GM21786 (cell line): ENCODE results near the gene HBZ.
"Not testable (repeated sequence)": the region's sequence is repeated elsewhere in the genome, so short reads cannot be mapped to it uniquely, and the experiment has no call there.

Source experiments
- ATAC-seq: cut with Tn5 transposase; IDR thresholded peaks from one replicate; pipeline ENCODE4 v1.9.1; 2021; ENCODE audit not compliant: unreplicated experiment

Gene HBZ

DNA sequence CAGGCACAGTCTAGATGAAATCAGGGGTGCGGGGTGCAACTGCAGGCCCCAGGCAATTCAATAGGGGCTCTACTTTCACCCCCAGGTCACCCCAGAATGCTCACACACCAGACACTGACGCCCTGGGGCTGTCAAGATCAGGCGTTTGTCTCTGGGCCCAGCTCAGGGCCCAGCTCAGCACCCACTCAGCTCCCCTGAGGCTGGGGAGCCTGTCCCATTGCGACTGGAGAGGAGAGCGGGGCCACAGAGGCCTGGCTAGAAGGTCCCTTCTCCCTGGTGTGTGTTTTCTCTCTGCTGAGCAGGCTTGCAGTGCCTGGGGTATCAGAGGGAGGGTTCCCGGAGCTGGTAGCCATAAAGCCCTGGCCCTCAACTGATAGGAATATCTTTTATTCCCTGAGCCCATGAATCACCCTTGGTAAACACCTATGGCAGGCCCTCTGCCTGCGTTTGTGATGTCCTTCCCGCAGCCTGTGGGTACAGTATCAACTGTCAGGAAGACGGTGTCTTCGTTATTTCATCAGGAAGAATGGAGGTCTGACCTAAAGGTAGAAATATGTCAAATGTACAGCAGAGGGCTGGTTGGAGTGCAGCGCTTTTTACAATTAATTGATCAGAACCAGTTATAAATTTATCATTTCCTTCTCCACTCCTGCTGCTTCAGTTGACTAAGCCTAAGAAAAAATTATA is 25.7 kb downstream of the HBZ start:
- no peak for ATAC-seq

GRCh38 chr16:178668-179015 is 26.2 kb downstream of the HBZ start:
- no peak for ATAC-seq

GRCh38 chr16:179211-180092 is 27.0 kb downstream of the HBZ start:
- ATAC-seq, result no peak

- ATAC-seq, result no peak
Measured at GRCh38 chr16:180101-180675, 27.7 kb downstream of the HBZ start, which contains the start of gene HBQ1. TSS of gene HBQ1 (plus strand) at chr16:180459. CDS start at chr16:180487, 28 bp downstream.

DNA sequence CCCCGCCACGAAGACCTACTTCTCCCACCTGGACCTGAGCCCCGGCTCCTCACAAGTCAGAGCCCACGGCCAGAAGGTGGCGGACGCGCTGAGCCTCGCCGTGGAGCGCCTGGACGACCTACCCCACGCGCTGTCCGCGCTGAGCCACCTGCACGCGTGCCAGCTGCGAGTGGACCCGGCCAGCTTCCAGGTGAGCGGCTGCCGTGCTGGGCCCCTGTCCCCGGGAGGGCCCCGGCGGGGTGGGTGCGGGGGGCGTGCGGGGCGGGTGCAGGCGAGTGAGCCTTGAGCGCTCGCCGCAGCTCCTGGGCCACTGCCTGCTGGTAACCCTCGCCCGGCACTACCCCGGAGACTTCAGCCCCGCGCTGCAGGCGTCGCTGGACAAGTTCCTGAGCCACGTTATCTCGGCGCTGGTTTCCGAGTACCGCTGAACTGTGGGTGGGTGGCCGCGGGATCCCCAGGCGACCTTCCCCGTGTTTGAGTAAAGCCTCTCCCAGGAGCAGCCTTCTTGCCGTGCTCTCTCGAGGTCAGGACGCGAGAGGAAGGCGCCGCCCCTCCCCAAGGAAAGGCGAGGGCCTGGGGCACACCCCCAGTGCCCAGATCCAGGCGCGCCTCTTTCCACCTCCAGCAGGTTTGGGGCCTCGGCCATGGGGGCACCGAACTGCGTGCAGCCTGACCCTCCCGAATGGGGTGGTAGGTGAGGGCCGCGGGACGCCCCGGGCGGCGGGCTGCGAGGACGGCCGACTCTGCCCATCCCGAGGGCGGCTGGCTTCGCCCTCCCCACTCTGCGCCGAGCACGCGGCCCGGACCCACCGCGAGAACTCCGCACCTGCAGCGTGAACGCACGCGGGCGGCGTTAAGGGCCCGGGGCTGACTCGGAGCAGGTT is 28.5 kb downstream of the HBZ start:
- ATAC-seq, result peak; percentile 53

GRCh38 chr16:181565-182021 is 29.1 kb downstream of the HBZ start:
- ATAC-seq, result no peak

GRCh38 chr16:183005-183404 is 30.6 kb downstream of the HBZ start:
- no peak for ATAC-seq

DNA sequence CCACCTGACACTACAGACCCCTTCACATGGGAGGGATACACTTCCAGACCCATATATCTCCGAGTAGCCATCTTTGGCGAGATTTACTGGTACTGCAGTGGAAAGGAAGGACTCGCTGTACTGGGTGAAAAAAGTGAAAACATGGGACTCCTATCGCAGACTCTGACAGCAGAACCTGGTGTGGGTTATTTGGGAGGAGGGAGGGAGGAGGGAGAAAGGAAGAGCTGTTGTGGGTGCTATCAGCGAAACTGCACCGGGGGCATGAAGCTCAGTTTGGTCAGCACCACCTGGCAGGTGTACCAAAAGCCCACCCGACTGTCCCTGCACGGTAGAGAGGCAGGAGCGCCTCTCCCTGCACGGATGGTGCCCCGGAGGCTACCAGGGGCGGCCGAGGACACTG is 32.8 kb downstream of the HBZ start:
- ATAC-seq, result no peak

GRCh38 chr16:185691-186090 is 33.2 kb downstream of the HBZ start:
- no peak for ATAC-seq

GRCh38 chr16:187330-187729 is 34.9 kb downstream of the HBZ start:
- no peak for ATAC-seq

DNA sequence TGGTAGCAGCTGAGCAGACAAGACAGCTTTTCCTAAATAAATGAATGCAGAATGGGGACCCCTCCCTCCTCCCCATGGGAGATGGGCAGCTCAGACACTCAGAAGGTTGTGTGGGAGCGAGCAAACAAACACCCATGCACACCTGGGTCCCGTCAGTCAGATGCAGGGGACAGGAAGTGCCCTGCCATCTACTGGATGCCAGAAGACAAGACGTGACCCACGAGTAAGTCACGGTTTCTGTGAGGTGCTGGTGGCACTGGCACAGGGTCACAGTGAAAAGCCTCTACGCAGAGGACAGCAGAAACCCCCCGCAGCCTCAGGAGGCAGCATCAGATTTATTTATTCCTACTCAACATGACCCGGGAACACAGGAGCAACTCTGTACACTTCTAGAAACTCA is 36.2 kb downstream of the HBZ start:
- ATAC-seq, result no peak

- ATAC-seq, result no peak
Measured at GRCh38 chr16:189604-190186, 37.3 kb downstream of the HBZ start.

GRCh38 chr16:191831-192230 is 39.4 kb downstream of the HBZ start:
- ATAC-seq, result no peak

- no peak for ATAC-seq
Measured at GRCh38 chr16:192686-193085, 40.2 kb downstream of the HBZ start.

- no peak for ATAC-seq
Measured at GRCh38 chr16:193441-193840, 41.0 kb downstream of the HBZ start.

- no peak for ATAC-seq
Measured at GRCh38 chr16:194516-194915, 42.1 kb downstream of the HBZ start.

GRCh38 chr16:200388-200787 is 47.9 kb downstream of the HBZ start:
- no peak for ATAC-seq

GRCh38 chr16:203246-203645 is 50.8 kb downstream of the HBZ start:
- no peak for ATAC-seq

DNA sequence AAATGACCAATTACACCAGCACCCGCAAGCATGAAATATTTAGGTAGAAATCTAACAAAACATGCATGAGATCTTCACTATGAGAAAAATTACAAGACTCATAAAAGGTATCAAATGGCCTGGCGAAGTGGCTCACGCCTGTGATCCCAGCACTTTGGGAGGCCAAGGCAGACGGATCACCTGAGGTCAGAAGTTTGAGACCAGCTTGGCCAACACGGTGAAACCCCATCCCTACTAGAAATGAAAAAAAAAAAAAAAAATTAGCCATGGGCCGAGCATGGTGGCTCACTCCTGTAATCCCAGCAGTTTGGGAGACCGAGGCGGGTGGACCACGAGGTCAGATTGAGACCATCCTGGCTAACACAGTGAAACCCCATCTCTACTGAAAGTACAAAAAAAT is 51.6 kb downstream of the HBZ start:
- not testable (repeated sequence) for ATAC-seq
